Endometrium (tissue), 2 donors: ENCODE data around the gene SPATA6L.
"Not testable (repeated sequence)": the region's sequence is repeated elsewhere in the genome, so short reads cannot be mapped to it uniquely, and the experiment has no call there.

ENCODE experiments used
- FAIRE-seq: peaks from 2 replicates; lab custom pipeline; 2012; peaks lifted over from hg19 to GRCh38; lab: Jason Lieb, UNC
- donor health status: control.
- donor health status: control.

Gene SPATA6L

GRCh38 chr9:4677392-4677791 is 11.1 kb upstream of the SPATA6L start:
- no peak for FAIRE-seq

GRCh38 chr9:4674783-4675182 is 8.5 kb upstream of the SPATA6L start:
- FAIRE-seq: no peak

- no peak for FAIRE-seq
Measured at GRCh38 chr9:4671737-4672136, 5.5 kb upstream of the SPATA6L start.

- no peak for FAIRE-seq
Measured at GRCh38 chr9:4670591-4670990, 4.3 kb upstream of the SPATA6L start.

GRCh38 chr9:4669890-4670289 is 3.6 kb upstream of the SPATA6L start:
- FAIRE-seq: no peak

- FAIRE-seq: no peak
Measured at GRCh38 chr9:4668604-4669003, 2.3 kb upstream of the SPATA6L start.

- no peak for FAIRE-seq
Measured at GRCh38 chr9:4667681-4668080, 1.4 kb upstream of the SPATA6L start.

GRCh38 chr9:4665357-4665756 is 923 bp downstream of the SPATA6L start:
- FAIRE-seq: no peak

GRCh38 chr9:4663956-4664355 is 2.3 kb downstream of the SPATA6L start:
- no peak for FAIRE-seq

GRCh38 chr9:4662989-4663792 is 3.1 kb downstream of the SPATA6L start:
- FAIRE-seq: no peak

GRCh38 chr9:4662108-4662988 is 3.9 kb downstream of the SPATA6L start, which contains the start of gene PLPP6:
PLPP6 (plus strand) TSS chr9:4662294; CDS start chr9:4662376, 82 bp downstream.
- peak; percentile 48 for FAIRE-seq

- no peak for FAIRE-seq
Measured at GRCh38 chr9:4661611-4662010, 4.7 kb downstream of the SPATA6L start.

- no peak for FAIRE-seq
Measured at GRCh38 chr9:4661165-4661564, 5.1 kb downstream of the SPATA6L start.

GRCh38 chr9:4660665-4661064 is 5.6 kb downstream of the SPATA6L start:
- FAIRE-seq: not testable (repeated sequence)

GRCh38 chr9:4657426-4658159 is 8.7 kb downstream of the SPATA6L start:
- no peak for FAIRE-seq

GRCh38 chr9:4656621-4657020 is 9.7 kb downstream of the SPATA6L start:
- FAIRE-seq: no peak

- not testable (repeated sequence) for FAIRE-seq
Measured at GRCh38 chr9:4656196-4656595, 10.1 kb downstream of the SPATA6L start.

- FAIRE-seq: no peak
Measured at GRCh38 chr9:4654538-4654937, 11.7 kb downstream of the SPATA6L start.

GRCh38 chr9:4654084-4654483 is 12.2 kb downstream of the SPATA6L start:
- no peak for FAIRE-seq

GRCh38 chr9:4642351-4642750 is 23.9 kb downstream of the SPATA6L start:
- no peak for FAIRE-seq

- no peak for FAIRE-seq
Measured at GRCh38 chr9:4640027-4640426, 26.3 kb downstream of the SPATA6L start.

GRCh38 chr9:4639420-4639819 is 26.9 kb downstream of the SPATA6L start:
- no peak for FAIRE-seq
